GM23248 (cell line): ENCODE measurements around the gene CTCF. TPM values are rescaled to one million over a fixed set of nuclear protein-coding genes. Genes with fewer than 3 reads are reported as not detected.

Experiments used
- DNase-seq: peaks from one replicate; pipeline ENCODE4 v3.0.0-alpha.2; 2015
- H2AFZ ChIP-seq: fragments of 200-600 bp; sonication (generic); 2 replicates; pipeline ENCODE4 v1.6.1; 2016; ENCODE audit warnings: antibody characterized with exemption
- H3F3A ChIP-seq: fragments of 200-600 bp; sonication (generic); 2 replicates; pipeline ENCODE4 v1.6.1; 2016; ENCODE audit warnings: mild to moderate bottlenecking, antibody characterized with exemption, mixed run types; ENCODE audit not compliant: insufficient read depth
- H3K27ac ChIP-seq: fragments of 200-600 bp; sonication (generic); 2 replicates; pipeline ENCODE4 v1.5.1; 2016; ENCODE audit warnings: mild to moderate bottlenecking
- H3K27me3 ChIP-seq: fragments of 200-600 bp; sonication (generic); replicated peaks from 2 replicates; pipeline ENCODE4 v1.6.1; 2016; ENCODE audit warnings: mild to moderate bottlenecking; ENCODE audit not compliant: insufficient read depth
- H3K36me3 ChIP-seq: fragments of 200-600 bp; sonication (generic); 2 replicates; pipeline ENCODE4 v1.6.1; 2016; ENCODE audit warnings: low read depth, mild to moderate bottlenecking
- H3K4me1 ChIP-seq: fragments of 200-600 bp; sonication (generic); 2 replicates; pipeline ENCODE4 v1.6.1; 2016; ENCODE audit warnings: mild to moderate bottlenecking; ENCODE audit not compliant: insufficient read depth
- H3K4me2 ChIP-seq: fragments of 200-600 bp; sonication (generic); one replicate; pipeline ENCODE4 v1.6.1; 2016; ENCODE audit warnings: mild to moderate bottlenecking; ENCODE audit not compliant: unreplicated experiment
- H3K4me3 ChIP-seq: fragments of 200-600 bp; sonication (generic); 2 replicates; pipeline ENCODE4 v1.5.1; 2016; ENCODE audit warnings: mild to moderate bottlenecking
- H3K79me2 ChIP-seq: fragments of 200-600 bp; sonication (generic); 2 replicates; pipeline ENCODE4 v1.6.1; 2016; ENCODE audit warnings: mild to moderate bottlenecking; ENCODE audit not compliant: insufficient read depth
- H3K9ac ChIP-seq: fragments of 200-600 bp; sonication (generic); 2 replicates; pipeline ENCODE4 v1.6.1; 2016; ENCODE audit warnings: mild to moderate bottlenecking
- H3K9me2 ChIP-seq: fragments of 200-600 bp; sonication (generic); 2 replicates; pipeline ENCODE4 v1.6.1; 2016; ENCODE audit warnings: mixed run types, mild to moderate bottlenecking, moderate library complexity; ENCODE audit not compliant: insufficient read depth
- H3K9me3 ChIP-seq: fragments of 200-600 bp; sonication (generic); one replicate; pipeline ENCODE4 v1.6.1; 2017; ENCODE audit warnings: low read depth
- H4K20me1 ChIP-seq: fragments of 200-600 bp; sonication (generic); 2 replicates; pipeline ENCODE4 v1.6.0; 2016; ENCODE audit not compliant: insufficient read depth
- EZH2 ChIP-seq: fragments of 200-600 bp; sonication (generic); IDR thresholded peaks from 2 replicates; pipeline ENCODE4 v1.6.1; 2018; ENCODE audit warnings: antibody characterized with exemption, mild to moderate bottlenecking; ENCODE audit not compliant: insufficient read depth, poor library complexity, severe bottlenecking
- EZH2phosphoT487 ChIP-seq: fragments of 200-600 bp; sonication (generic); IDR thresholded peaks from 2 replicates; pipeline ENCODE4 v1.6.1; 2018; ENCODE audit warnings: antibody characterized with exemption, moderate library complexity, mild to moderate bottlenecking, low read depth; ENCODE audit not compliant: insufficient read depth
- WGBS, 2 experiments: methylation state at CpG; one replicate each; pipeline ENCODE4 v1.1.6; 2015 to 2017; ENCODE audit warnings: low lambda C conversion rate in 2 of 2, low coverage in 1 of 2; ENCODE audit errors: missing lambda C conversion rate in 2 of 2; 5-methylcytosine and 5-hydroxymethylcytosine counted together
- in situ Hi-C: fragments of 300-500 bp; cut with MboI; formaldehyde crosslinking; loops from 2 replicates; pipeline ENCODE4 v1.15.0; 2020
- polyA plus RNA-seq: library from polyadenylated mRNA; unstranded; fragments of >200 nt; fragmentation: Nextera tagmentation; extraction: Ambion mirVana; gene quantifications from 2 replicates; pipeline ENCODE4 v1.2.1, GENCODE V29; 2016
- total RNA-seq: library from RNA; depleted of rRNA; stranded (reverse); fragments of >200 nt; shearing (Covaris generic); gene quantifications from 2 replicates; pipeline ENCODE4 v1.2.3, GENCODE V29; 2014

Gene CTCF
- total and polyA plus RNA-seq, 2 experiments from 2014 or later = 19.6 to 21.9 TPM

GRCh38 chr16:67521095-67521804 is 41.1 kb upstream of the CTCF start:
- H3K79me2 ChIP-seq = no peaks in the 10 kb centered on the region
- WGBS, 2 experiments = 2% methylated on average over 25 of the region's 25 CpGs
- H3K4me3 ChIP-seq = peak overlapping the region; percentile 79
- peak overlapping the region; percentile 93 for H3K4me2 ChIP-seq
- H2AFZ ChIP-seq = peak overlapping the region; percentile 90
- DNase-seq = peak; percentile 97
- peaks cover 8% of the 10 kb centered on the region for H3K4me1 ChIP-seq
- peak overlapping the region; percentile 87 for H3K9ac ChIP-seq
- no peaks in the 10 kb centered on the region for H3K36me3 ChIP-seq
- H3K27ac ChIP-seq = peak overlapping the region; percentile 95
- H3K9me3 ChIP-seq = no peaks in the 10 kb centered on the region
- TF ChIP-seq EZH2phosphoT487 (no peak), EZH2 (no peak)
- H4K20me1 ChIP-seq = no peaks in the 10 kb centered on the region
- H3K9me2 ChIP-seq = no peaks in the 10 kb centered on the region
- peaks cover 11% of the 10 kb centered on the region; the same call in 1 of the 2 replicates for H3F3A ChIP-seq
- no peaks in the 10 kb centered on the region for H3K27me3 ChIP-seq
- in situ Hi-C loops = no loop called here

GRCh38 chr16:67525176-67525860 is 37.0 kb upstream of the CTCF start:
- in situ Hi-C loops = no loop called here
- no peaks in the 10 kb centered on the region for H3K27me3 ChIP-seq
- no peaks in the 10 kb centered on the region for H3K9me3 ChIP-seq
- H3K36me3 ChIP-seq = no peaks in the 10 kb centered on the region
- H3K79me2 ChIP-seq = peaks cover 13% of the 10 kb centered on the region
- peak; percentile 46 for DNase-seq
- H4K20me1 ChIP-seq = no peaks in the 10 kb centered on the region
- WGBS, 2 experiments = 76 to 77% methylated on average over 8 to 11 of the region's 11 CpGs
- no peaks in the 10 kb centered on the region for H3K9me2 ChIP-seq
- no peak overlapping the region for H2AFZ ChIP-seq
- no peak overlapping the region for H3K9ac ChIP-seq
- no peak overlapping the region for H3K4me2 ChIP-seq
- H3K4me3 ChIP-seq = no peak overlapping the region
- TF ChIP-seq EZH2 (no peak), EZH2phosphoT487 (no peak)
- H3F3A ChIP-seq = peaks cover 3% of the 10 kb centered on the region; the same call in 1 of the 2 replicates
- no peak overlapping the region for H3K27ac ChIP-seq
- H3K4me1 ChIP-seq = peaks cover 19% of the 10 kb centered on the region

GRCh38 chr16:67526149-67526791 is 36.1 kb upstream of the CTCF start:
- Histone ChIP-seq H3K4me3 (no peak overlapping the region), H2AFZ (no peak overlapping the region), H4K20me1 (no peaks in the 10 kb centered on the region), H3K27ac (no peak overlapping the region), H3F3A (peaks cover 3% of the 10 kb centered on the region; the same call in 1 of the 2 replicates), H3K9me3 (no peaks in the 10 kb centered on the region), H3K36me3 (no peaks in the 10 kb centered on the region), H3K79me2 (peaks cover 22% of the 10 kb centered on the region), H3K4me2 (no peak overlapping the region), H3K9ac (no peak overlapping the region), H3K4me1 (peaks cover 24% of the 10 kb centered on the region), H3K9me2 (no peaks in the 10 kb centered on the region), H3K27me3 (no peaks in the 10 kb centered on the region)
- TF ChIP-seq EZH2phosphoT487 = no peak
- no peak for TF ChIP-seq EZH2
- in situ Hi-C loops = no loop called here
- 84 to 86% methylated on average over 3 of the region's 3 CpGs for WGBS, 2 experiments
- DNase-seq = peak; percentile 31

- WGBS, 2 experiments = 7 to 18% methylated on average over 14 to 21 of the region's 45 CpGs
- H3K9ac ChIP-seq = peak within 1 kb of the TSS; percentile 94
- DNase-seq = peak; percentile 72
- no peaks in the 10 kb centered on the region; the same call in 1 of the 2 replicates for H4K20me1 ChIP-seq
- H3K79me2 ChIP-seq = peaks cover 43% of the 10 kb centered on the region
- no peaks in the 10 kb centered on the region for H3K27me3 ChIP-seq
- H3K4me3 ChIP-seq = peak within 1 kb of the TSS; percentile 80
- TF ChIP-seq EZH2phosphoT487 (no peak), EZH2 (no peak)
- peak within 1 kb of the TSS; percentile 88 for H3K27ac ChIP-seq
- H3K4me2 ChIP-seq = peak within 1 kb of the TSS; percentile 96
- in situ Hi-C loops = no loop called here
- H3F3A ChIP-seq = peaks cover 3% of the 10 kb centered on the region; the same call in 1 of the 2 replicates
- no peaks in the 10 kb centered on the region for H3K36me3 ChIP-seq
- H3K4me1 ChIP-seq = peaks cover 32% of the 10 kb centered on the region
- no peaks in the 10 kb centered on the region for H3K9me2 ChIP-seq
- H2AFZ ChIP-seq = peak within 1 kb of the TSS; percentile 95
- no peaks in the 10 kb centered on the region for H3K9me3 ChIP-seq
Observed at GRCh38 chr16:67528222-67528869, 34.0 kb upstream of the CTCF start, which contains the start of gene RIPOR1. Gene RIPOR1, plus strand, starts transcription at chr16:67528829. Its CDS starts 9,618 bp downstream, at chr16:67538447.
